ENCODE results near the gene ZNF853.
"Not testable (repeated sequence)": the region's sequence is repeated elsewhere in the genome, so short reads cannot be mapped to it uniquely, and the experiment has no call there.

ZNF853 gene

DNA sequence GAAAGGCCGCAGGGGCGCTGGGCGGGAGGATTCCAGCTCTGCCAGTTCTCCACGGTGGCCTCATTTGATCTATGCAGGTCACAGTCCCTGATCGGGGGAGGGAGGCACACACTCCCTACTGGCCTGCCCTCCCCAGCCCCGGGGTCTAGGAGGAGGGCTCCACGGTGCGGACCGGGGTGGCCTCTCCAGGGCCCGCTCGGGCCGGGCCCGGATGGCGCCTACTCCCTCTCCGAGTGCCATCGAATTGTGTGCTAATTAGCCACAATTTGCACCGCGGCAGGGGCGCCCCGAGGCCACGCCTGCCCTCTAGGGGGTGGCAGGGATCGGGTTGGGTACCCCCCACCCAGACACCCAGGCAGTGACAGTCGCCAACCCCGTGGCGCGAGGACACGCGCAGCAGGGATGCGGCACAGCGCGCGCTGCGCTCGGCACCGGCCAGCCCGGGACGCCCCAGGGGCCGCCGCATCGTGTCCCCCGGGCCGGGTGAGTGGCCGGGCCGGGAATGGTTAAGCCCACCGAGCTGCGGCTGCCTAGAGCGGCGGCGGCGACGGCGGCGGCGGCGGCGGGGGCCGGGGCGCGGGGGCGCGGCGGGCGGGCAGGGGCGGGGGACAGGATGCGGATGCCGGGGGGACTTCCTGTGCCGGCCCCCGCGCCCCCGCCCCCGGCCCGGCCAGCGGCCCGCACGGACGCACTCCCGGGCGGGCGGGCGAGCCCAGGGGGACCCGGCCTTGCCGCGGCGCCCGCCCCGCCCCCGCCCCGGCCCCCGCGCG lies at the start of gene ZNF853:
Gene ZNF853 (plus strand): TSS at position 658 of the 770 bp plus-strand sequence. CDS start 565 bp downstream, outside the sequence.
- DNase-seq, result peak in 1 of 4 experiments; percentile 26

DNA sequence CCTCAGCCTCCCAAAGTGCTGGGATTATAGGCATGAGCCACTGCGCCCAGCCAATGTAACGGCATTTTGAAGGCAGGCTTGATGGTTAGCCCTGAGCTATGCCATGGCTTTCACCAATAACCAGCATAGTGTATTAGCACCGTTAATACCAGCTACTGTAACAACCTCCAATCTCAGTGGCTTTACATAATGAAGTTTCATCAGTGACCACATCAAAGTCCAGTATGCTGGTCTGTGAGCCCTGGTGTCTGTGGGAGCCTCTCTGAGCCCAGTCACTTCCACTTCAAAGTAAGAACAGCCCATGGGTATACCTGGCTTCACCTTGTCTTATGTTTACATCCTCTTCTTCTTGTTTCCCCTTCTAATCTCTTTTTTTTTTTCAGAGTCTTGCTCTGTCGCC lies 49.8 kb upstream of the ZNF853 start:
- no peak for DNase-seq

DNA sequence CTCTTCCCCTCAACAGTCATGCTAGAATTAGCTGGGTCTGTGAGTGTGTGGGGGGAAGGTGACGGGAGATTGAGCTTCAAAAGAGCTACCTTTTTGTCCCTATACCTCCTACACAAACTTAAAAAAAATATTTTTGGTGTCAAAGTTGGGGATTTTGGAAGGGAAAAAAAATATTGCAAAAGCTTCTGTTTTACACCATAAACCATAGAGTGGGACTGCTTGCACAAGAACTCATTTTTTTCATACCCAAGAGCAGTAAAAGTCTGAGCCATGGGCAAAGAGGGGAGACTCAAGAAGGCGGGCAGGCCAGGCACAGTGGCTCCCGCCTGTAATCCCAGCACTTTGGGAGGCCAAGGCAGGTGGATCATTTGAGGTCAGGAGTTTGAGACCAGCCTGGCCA lies 47.5 kb upstream of the ZNF853 start:
- DNase-seq, result no peak

DNA sequence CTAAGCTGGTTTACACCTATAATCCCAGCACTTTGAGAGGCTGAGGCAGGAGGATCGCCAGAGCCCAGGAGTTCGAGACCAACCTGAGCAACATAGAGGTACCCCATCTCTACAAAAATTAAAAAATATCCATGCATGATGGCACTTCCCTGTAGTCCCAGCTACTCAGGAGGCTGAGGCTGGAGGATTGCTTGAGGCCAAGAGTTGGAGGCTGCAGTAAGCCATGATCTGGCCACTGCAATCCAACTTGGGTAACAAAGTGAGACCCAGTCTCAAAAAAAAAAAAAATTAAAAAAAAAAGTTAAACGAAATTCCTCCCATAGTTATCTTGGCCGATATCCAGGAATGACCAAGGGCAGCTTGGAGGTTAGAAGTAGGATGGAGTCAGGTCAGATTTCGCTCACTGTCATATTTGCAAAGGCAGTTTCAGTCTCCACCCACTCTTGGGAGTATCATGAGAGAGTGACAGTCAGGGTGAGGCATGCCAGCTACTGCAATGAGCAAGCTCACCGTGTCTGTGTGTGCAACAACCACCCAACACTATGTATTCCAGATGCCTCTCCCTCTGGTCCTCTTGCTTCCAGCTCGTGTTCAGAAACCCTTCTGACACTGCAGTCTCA lies 44.1 kb upstream of the ZNF853 start:
- no peak for DNase-seq

DNA sequence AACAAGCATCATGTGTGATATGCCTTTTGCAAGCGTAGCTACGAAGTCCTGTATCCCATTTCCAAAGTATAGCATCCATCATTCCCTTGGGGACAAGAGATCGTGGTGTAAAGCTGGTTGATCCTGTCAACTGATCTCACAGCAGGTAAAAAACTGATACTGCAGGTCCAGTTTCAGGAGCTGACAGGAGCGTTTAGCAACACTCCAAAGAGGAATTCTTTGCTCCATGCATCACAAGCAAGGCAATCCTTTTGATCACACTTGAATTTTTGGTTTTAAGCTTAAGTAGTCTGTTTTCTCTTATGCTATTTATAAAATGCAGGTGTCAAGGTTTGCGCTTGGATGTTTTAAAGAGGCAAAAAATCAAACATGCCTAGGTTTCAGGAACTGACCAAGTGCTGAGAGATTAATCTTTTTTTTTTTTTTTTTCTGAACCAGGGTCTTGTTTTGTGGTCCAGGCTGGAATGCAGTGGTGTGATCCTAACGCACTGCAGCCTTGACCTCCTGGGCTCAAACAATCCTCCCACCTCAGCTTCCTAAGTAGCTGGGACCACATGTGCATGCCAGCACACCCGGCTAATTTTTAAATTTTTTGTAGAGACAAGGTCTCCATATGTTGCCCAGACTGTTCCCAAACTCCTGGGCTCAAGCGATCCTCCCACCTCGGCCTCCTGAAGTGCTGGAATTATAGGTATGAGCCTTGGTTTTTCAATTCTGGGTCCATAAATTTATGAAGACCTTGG lies 40.0 kb upstream of the ZNF853 start:
- no peak for DNase-seq

DNA sequence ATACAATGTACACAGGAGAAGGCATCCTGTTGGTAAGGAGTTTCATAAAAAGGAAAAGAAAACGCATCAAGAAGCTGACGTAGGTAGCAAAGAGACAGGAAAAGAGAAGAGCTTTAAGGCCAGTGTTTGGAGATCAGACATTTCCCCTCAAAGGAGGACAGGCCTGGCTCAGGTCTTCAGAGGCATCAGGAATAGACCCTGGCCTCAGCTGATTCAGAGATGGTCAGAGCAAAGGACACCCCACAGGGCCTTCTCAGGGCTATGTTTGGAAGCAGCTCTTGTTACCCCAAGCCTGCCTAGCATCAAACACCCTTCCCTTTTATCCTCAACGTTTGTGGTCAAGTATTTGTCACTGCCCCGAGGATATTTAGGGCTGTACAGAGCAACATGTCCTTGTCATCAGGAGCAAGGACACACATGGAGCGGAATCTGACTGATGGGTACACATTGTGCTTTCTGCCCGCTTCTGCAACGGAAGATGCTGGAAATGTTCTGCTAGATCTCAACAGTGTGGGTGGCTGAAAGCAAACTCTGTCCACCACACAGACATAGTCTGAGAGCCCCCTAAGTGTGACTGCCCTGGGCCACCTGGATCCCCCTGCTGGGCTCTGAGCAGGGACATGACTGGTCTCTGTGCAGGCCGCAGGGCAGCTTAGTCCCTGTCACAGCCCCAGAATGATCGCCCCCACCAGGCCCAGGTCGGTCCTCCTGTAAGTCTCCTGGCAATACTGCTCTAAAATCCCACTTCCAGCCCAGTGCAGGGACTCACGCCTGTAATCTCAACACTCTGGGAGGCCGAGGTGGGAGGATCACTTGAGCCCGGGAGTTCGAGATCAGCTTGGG lies 39.2 kb upstream of the ZNF853 start:
- DNase-seq, result no peak

DNA sequence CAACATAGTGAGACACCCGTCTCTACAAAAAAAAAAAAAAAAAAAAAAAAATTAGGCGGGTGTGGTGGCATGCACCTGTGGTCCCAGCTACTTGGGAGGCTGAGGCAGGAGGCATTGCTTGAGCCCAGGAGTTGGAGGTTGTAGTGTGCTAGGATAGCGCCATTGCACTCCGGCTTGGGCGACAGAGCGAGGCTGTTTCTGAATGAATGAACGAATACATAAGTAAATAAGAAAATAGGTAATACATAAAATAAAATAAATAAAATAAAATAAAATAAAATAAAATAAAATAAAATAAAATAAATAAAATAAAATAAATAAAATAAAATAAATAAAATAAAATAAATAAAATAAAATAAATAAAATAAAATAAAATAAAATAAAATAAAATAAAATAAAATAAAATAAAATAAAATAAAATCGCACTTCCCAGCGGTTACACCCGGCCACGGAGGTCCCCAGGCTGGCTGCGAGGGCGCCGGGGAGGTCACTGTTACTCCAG lies 38.5 kb upstream of the ZNF853 start:
- DNase-seq, result not testable (repeated sequence)

DNA sequence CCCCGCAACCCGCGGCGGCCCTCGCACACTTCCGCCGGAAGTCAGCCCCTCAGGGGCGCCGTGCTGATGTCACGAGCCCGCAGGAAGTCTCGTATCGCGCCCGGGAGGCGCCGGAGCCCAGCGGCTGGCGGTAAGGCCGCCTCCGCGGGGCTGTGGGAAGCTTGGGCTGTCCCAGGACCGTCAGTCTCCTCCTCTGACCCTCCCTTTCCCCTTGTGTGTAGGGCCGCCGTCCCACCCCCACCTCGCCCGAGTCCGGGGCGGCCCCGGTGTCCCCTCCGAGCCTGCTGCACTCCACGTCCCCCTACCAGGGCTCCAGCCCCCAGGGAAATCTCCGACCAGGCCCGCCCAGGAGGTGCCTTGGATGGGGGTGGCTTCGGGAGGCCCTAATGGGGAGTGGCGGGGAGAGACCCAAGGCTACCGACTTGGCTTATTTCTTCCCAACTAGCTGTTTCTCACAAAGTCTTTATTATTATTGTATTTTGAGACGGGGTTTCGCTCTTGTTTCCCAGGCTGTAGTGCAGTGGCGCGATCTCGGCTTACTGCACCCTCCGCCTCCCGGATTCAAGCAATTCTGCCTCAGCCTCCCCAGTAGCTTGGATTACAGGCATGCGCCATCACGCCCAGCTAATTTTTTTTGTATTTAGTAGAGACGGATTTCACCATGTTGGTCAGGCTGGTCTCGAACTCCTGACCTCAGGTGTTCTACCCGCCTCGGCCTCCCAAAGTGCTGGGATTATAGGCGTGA lies 37.9 kb upstream of the ZNF853 start, which contains the start of gene ZDHHC4:
Gene ZDHHC4 (plus strand): TSS at position 86 of the 745 bp plus-strand sequence. CDS start 3,108 bp downstream, outside the sequence.
- peak; percentile 62 to 80 (median 68) for DNase-seq

DNA sequence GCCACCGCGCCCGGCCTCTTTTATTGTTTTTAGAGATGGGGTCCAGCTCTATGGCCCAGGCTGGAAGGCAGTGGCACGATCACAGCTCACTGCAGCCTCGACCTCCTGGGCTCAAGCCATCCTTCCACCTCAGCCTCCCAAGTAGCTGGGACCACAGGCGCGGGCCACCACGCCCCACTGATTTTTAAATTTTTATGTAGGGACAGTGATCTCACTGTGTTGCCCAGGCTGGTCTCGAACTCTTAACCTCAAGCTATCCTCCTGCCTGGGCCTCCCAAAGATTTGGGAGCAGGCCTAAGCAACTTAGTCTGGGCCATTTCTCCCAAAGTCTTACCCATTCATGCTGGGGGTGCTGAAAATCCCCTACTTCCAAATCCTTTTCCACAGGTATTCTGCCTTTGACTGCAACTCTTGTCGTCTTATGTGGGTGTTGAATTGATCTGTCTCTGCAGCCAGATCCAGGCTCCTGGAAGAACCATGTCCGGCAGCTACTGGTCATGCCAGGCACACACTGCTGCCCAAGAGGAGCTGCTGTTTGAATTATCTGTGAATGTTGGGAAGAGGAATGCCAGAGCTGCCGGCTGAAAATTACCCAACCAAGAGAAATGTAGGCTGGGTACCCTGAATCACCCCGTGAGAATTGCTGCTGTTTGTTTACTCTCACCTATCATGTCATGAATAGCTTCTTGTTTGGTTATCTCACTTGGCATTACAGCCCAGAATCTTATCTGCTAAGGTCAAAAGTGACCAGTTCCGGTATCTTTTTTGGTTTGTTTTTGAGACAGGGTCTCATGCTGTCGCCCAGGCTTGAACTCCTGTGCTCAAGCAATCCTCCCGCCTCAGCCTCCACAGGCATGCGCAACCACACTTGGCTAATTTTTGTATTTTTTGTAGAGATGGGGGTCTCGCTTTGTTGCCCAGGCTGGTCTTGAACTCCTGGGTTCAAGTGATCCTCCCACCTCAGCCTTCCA lies 37.0 kb upstream of the ZNF853 start:
- DNase-seq, result no peak

DNA sequence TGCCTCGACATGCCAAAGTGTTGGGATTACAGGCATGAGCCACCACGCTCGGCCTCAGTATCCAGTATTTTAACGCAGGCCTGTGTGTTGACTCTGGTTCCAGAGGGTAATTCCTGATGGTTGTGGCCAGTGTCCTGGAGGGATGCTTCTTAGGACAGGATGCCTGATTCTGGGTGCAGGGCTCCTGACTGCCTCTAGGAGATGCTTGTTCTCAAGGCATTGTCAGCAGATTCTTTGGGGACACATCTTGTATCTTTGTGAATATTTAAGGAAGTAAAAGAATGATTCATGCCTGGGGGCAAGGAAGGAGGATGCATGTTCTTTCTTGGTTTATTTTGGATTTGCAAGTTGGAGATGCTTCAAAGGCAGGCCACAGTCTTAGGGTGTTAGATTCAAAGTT lies 36.0 kb upstream of the ZNF853 start:
- DNase-seq, result no peak

DNA sequence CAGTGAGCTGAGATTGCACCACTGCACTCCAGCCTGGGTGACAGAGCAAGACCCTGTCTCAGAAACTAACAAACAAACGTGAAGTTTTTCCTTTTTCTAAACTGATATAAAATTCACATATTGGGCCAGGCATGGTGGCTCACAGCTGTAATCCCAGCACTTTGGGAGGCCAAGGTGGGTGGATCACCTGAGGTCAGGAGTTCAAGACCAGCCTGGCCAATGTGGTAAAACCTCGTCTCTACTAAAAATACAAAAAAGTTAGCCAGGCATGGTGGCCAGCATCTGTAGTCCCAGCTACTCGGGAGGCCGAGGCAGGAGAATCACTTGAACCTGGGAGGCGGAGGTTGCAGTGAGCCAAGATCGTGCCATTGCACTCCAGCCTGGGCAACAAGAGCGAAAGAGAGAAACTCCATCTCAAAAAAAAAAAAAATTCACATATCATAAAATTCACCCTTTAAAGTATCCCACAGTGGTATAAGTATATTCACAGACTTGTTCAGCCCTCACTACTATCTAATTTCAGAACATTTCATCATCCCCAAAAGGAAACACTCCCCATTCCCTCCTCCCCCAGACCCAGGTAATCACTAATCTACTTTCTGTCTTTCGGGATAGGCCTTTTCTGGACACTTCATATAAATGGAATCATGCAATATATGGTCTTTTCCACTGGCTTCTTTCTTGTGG lies 29.5 kb upstream of the ZNF853 start:
- not testable (repeated sequence) for DNase-seq

DNA sequence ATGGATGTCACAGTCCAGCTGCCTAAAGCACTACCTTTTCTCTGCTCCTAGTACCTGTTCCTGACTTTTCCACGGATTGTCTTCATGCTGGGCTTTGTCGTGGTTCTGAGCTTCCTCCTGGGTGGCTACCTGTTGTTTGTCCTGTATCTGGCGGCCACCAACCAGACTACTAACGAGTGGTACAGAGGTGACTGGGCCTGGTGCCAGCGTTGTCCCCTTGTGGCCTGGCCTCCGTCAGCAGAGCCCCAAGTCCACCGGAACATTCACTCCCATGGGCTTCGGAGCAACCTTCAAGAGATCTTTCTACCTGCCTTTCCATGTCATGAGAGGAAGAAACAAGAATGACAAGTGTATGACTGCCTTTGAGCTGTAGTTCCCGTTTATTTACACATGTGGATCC lies 26.8 kb upstream of the ZNF853 start:
- DNase-seq, result no peak

DNA sequence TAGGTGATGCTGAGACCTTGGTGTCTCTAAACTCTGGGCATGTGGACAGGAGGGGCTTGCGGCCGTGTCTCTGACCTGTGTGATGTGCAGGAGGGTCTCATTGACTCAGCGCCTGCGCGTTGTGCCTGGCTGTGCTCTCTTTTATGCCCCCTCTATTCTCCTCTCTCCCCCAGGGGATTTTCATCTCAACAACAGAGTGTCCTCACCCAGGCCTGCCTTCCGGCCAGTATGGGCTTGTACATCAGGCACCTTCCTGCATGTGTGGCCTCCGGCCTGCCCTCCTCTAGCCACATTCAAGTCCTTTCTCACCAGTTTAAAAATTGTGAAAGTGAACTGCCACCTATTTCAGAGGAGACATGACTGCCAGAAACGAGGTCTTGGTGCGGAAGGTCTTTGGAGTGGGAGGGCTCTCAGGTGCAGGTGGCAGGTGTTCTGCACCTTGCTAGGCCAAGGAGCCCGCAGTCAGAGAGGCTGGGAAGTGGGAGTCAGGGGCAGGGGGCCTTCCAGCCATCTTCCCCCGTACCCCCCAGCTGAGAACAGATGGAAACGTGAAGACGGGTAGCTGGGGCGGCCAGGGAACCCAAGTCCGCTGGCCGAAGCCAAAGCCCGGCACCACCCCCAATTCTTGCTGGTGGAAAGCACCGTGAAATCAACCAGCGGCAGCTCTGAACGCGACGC lies 26.1 kb upstream of the ZNF853 start:
- DNase-seq, result no peak

DNA sequence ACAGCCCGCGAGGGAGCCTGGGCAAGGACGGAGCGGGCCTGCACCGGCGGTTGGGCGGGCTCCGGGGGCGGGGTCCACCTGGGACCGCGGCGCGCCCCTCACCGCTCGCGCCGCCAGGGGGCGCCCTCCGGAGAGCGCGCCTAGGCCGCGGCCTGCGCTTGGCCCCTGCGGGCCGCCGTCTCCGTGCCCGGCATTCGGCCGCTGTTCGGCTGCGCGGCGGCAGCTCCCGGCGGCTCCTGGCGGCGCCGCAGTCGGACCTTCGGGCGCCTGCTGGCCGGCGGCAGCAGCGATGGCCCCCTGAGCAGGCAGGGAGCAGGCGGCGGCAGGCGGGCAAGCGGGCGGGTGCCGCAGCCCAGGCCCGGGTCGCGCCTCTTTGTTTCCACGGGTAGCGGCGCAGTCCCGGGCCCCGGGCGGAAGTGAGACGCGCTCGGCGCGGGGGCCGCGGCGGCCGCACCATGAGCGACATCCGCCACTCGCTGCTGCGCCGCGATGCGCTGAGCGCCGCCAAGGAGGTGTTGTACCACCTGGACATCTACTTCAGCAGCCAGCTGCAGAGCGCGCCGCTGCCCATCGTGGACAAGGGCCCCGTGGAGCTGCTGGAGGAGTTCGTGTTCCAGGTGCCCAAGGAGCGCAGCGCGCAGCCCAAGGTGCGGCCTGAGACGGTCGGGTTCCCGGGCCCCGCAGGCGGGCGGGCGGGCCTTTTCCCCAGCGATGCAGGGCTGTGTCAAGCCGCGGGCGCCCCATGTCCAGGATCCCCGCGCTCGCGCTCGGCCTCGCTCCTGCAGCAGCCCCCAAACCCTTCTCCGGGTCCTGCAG lies 25.4 kb upstream of the ZNF853 start, which contains the start of gene INTS15:
Gene INTS15 (plus strand): TSS at position 193 of the 816 bp plus-strand sequence. CDS start 263 bp downstream, at position 456.
- DNase-seq, result peak; percentile 59 to 81 (median 65)

DNA sequence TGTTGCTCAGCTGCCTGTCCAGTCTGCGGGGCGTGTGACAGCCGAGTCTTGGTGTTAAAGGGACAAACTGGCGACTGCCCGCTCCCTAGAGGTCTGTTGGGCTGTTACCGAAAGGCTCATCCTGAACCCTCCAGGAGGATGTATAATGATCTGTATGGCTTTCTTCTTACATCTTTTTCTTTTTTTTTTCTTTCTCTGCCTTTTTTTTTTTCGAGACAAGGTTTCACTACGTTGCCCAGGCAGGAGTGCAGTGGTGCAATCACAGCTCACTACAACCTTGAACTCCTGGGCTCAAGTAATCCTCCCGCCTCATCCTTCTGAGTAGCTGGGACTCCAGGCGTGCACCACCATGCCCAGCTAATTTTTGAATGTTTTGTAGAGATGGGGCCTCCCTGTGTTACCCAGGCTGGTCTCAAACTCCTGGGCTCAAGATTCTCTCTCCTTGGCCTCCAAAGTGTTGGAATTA lies 24.7 kb upstream of the ZNF853 start:
- no peak for DNase-seq

DNA sequence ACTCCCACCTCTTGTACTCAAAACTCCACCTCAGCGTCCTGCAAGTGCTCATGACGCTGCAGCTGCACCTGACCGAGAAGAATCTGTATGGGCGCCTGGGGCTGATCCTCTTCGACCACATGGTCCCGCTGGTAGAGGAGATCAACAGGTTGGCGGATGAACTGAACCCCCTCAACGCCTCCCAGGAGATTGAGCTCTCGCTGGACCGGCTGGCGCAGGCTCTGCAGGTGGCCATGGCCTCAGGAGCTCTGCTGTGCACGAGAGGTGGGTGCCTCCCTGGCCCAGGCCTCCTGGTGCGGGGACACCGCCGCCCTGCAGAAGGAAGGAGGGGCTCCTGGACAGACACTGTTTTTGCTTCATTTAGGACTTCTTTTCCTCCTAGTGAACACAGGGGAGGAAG lies 15.3 kb upstream of the ZNF853 start:
- DNase-seq, result no peak

DNA sequence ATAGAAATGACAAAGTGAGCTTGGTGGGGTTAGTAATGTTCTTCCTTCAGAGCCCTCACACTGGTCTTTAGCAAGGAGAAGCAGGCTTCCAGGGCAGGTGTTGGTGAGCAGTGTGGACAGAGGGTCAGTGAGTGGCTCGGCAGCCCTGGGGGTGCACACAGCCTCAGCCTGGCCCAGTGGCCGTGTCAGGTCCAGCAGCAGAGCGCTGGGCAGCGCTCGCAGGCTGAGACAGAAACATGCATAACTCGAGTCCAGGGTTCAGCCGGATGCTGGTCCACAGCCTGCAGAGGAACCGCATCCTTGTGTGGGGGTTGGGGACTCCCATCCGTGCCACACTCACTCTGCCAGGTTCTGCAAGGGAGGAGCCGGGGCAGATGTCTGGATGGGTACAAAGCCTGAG lies 11.0 kb upstream of the ZNF853 start:
- no peak for DNase-seq

All from activated naive CD4-positive, alpha-beta T cell (primary cell).